Measurements from ENCODE around the gene IFNE. TPM values are rescaled to one million over a fixed set of nuclear protein-coding genes. Genes with fewer than 3 reads are reported as not detected.

Gene IFNE
- polyA plus RNA-seq, 2 of the 4 experiments (the other 2 are of a cell fraction), result 2.5 to 3.1 TPM

- Histone ChIP-seq H3K4me3 (no peak overlapping the region), H3K4me1 (peaks cover 8% of the 10 kb centered on the region; the same call in 1 of the 3 replicates), H3K4me2 (no peak overlapping the region), H3K27ac (no peak overlapping the region), H3K9me3 (no peaks in the 10 kb centered on the region)
- ChIA-PET CTCF (interaction anchor here (0.6 to 2.2 kb wide), 7 partner anchors 18 to 299 kb away, joined by 3 to 7 read pairs (median 4); no protein-coding TSS in a partner anchor), POLR2A (interaction anchor here (0.6 kb wide), 1 partner anchor 311 kb away, joined by 7 read pairs; the partner anchor contains the start of gene MTAP)
- TF ChIP-seq SMC3 (IDR thresholded peaks at IDR 0.05), result 0 out of 3 replicates have a peak, but pooled peaks have one; percentile 15
- TF ChIP-seq TP53 (CRISPR knock-in tag; IDR thresholded peaks at IDR 0.05), result no peak
- TF ChIP-seq RAD21 (conservative IDR thresholded peaks at IDR 0.05 in 1 of 2, IDR thresholded peaks at IDR 0.05 in 1 of 2), result peak in 1 of 2 experiments; percentile 60; a peak in 3 of 5 replicates
- peak; percentile 31; the same call in 2 of the 3 replicates for TF ChIP-seq CTCF (IDR thresholded peaks at IDR 0.05)
- TF ChIP-seq ZC3H11A (IDR thresholded peaks at IDR 0.05), result no peak
- DNase-seq (ENCODE audit: low read depth in 1 of 2, low spot score in 1 of 2) (no peak), ATAC-seq (peak in 1 of 2 experiments; percentile 28; a peak in 3 of 6 replicates), FAIRE-seq (no peak)
- WGBS (ENCODE audit: missing lambda C conversion rate), result 51% methylated on average over 1 of the region's 1 CpG
These were observed 9.6 kb upstream of the IFNE start for GRCh38 chr9:21491756-21492155.

- Histone ChIP-seq H3K4me1 (no peaks in the 10 kb centered on the region), H3K4me3 (no peak overlapping the region), H3K4me2 (no peak overlapping the region), H3K9me3 (0 out of 3 replicates have a peak, but pooled peaks cover 4% of the 10 kb centered on the region), H3K27ac (no peak overlapping the region)
- ChIA-PET CTCF (no interaction called here), POLR2A (no interaction called here)
- ATAC-seq (no peak), DNase-seq (ENCODE audit: low read depth in 1 of 2, low spot score in 1 of 2) (no peak), FAIRE-seq (no peak)
- 49% methylated on average over 1 of the region's 1 CpG for WGBS (ENCODE audit: missing lambda C conversion rate)
- TF ChIP-seq RFX5 (IDR thresholded peaks at IDR 0.05), result no peak
- TF ChIP-seq CEBPB (IDR thresholded peaks at IDR 0.05), result no peak
- TF ChIP-seq RARB (CRISPR knock-in tag; IDR thresholded peaks at IDR 0.05), result no peak
- TF ChIP-seq ZSCAN20 (CRISPR knock-in tag; IDR thresholded peaks at IDR 0.05), result no peak
These were observed 550 bp downstream of the IFNE start for GRCh38 chr9:21481470-21482056.

GRCh38 chr9:21479152-21479702 lies 2.9 kb downstream of the IFNE start:
- TF ChIP-seq SMC3 (IDR thresholded peaks at IDR 0.05) (no peak), HOXB5 (CRISPR knock-in tag; IDR thresholded peaks at IDR 0.05) (no peak), POLR2A (IDR thresholded peaks at IDR 0.05; ENCODE audit: low read length) (no peak), FOXS1 (CRISPR knock-in tag; IDR thresholded peaks at IDR 0.05) (no peak), REST (IDR thresholded peaks at IDR 0.05) (no peak), CHD4 (IDR thresholded peaks at IDR 0.05; ENCODE audit: borderline replicate concordance) (no peak), CBX2 (IDR thresholded peaks at IDR 0.05; ENCODE audit: borderline replicate concordance, low read depth) (no peak), TP53 (CRISPR knock-in tag; IDR thresholded peaks at IDR 0.05) (no peak), ZSCAN20 (CRISPR knock-in tag; IDR thresholded peaks at IDR 0.05) (no peak), MYC (IDR thresholded peaks at IDR 0.05; ENCODE audit: borderline replicate concordance, low read length) (no peak), CEBPB (IDR thresholded peaks at IDR 0.05) (no peak)
- ChIA-PET CTCF (interaction anchor here (0.8 kb wide), 1 partner anchor 26 kb away, joined by 3 read pairs; no protein-coding TSS in a partner anchor), POLR2A (no interaction called here)
- FAIRE-seq (no peak), DNase-seq (ENCODE audit: low read depth in 1 of 2, low spot score in 1 of 2) (no peak), ATAC-seq (peak in 1 of 2 experiments; percentile 36; a peak in 1 of 6 replicates)
- H3K9me3 ChIP-seq, result no peaks in the 10 kb centered on the region
- no peaks in the 10 kb centered on the region for H3K4me1 ChIP-seq
- 76% methylated on average over 8 of the region's 8 CpGs for WGBS (ENCODE audit: missing lambda C conversion rate)
- no peak overlapping the region for H3K4me3 ChIP-seq
- no peak overlapping the region for H3K27ac ChIP-seq
- no peak overlapping the region for H3K4me2 ChIP-seq
